ENCODE measurements around the gene RBPJL.
"Not testable (repeated sequence)": the region's sequence is repeated elsewhere in the genome, so short reads cannot be mapped to it uniquely, and the experiment has no call there.

RBPJL gene

DNA sequence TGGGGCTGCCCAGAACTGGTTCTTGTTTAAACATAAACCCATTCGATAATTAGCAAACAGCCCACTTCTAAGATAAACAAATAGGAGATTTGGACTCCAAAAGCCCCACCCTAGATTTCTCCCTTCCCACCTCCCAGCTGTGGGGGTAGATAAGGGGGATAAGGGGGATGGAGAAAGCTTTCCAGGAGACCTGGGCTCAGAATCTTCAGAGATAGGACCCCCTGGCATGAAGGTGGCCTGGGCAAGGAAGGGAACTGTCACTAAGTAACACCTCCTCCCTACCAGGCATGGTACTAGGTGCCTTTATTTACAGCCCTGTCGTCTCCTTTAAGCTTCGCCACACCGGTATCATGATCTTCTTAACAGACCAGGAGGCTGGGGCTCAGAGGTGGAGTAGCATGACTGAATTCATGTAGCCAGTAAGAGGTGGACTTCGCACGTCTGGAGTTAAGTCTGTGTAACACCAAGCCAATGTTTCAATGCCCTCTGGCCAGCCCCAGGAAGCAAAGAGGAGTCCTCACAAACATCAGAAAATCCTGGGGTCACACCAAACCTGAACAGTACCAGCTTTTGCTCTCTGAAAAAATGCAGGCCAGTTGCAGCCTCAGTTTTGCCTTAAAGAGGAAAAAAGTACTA is 37.0 kb downstream of the RBPJL start:
- DNase-seq = no peak

DNA sequence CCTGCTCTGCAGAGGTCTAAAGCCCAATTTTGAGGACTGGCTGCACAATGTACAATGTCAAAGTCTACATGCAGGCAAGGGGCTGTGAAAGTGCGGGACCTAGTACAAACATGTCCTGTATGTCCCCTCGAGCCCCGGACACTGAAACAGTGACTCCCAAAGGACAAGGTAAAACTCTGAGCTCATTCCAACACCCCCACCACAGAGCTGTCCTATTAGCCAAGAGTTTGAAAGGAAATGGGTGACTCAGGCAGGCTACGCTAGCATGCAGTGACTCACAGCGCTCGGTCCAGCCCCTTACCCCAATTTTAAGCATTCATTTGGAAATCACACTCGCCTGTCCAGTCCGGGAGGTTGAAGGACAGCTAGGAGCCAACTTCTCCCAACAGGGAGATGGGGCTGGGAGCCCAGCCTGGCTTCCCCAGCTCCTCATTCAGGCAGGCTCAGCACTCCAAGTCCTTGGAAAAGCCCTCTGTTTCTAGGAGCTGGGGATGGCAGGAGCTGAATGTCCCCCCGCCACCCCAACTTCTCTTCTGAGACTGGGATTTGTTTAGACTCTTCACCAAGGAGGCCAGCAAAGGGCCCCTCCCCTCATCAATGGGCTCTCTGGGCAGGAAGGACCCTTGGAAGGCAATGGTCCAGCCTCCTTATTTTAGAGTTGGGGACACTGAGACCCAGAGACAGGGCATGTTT is 37.7 kb downstream of the RBPJL start:
- no peak for DNase-seq

DNA sequence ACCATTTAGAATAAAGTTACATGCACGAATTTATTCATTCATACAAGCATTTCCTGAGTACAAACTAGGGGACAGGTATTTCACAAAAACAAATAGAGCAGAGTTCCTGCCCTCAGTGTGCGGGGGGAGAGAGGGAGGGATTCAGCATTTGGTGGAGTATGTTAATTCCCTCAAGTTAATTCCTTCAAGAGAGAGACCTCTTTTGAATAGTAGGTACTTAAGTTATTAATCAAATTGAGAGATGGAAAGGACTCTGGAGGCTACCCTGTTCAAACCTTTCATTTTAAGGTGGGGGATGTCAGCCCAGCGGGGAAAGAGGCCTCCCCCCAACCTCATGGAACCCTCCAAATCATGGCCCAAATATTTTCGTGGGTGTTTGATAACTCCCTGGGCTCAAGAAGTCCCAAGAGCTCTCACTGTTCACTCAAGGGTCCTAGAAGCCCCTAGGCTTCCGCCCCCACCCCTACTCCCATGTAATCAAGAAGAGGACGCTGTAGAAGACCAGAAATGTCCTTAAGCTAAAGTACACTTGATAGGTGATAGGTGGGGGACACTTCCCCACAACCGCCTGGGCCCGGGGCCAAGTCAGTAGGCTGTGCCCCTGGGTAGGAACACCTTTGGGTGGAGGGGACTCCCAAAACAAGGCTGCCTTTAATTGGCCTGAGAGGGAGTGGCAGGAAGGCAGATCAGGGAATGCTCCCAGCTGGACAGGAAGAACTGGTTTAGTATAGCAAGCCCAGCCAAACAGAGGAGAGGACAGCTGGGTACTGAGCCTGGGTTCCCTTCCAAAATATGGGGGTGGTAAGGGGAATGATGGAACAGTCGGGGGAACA is 38.7 kb downstream of the RBPJL start:
- no peak for DNase-seq

DNA sequence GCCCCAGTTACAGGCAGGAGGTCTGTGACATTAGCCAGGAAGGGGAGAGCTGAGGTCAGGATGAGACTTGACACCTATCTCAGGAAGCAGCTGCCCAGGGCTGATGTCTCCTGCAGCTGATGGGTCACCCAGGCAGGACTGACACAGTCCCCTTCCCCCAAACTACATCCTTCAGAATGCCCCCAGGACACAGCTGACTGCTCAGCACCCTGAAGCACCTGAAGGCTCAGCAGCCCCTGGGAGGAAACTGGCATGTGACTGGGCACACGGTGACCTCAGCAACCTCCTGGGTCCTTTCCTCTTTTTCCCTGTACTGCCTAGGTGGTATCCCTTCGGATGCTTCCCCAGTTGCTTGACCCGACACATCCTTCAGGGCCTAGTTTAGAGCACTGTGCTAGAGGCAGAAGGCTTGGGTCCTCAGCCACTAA is 39.7 kb downstream of the RBPJL start:
- no peak for DNase-seq

GRCh38 chr20:45346851-45347250 is 40.2 kb downstream of the RBPJL start:
- no peak for DNase-seq

DNA sequence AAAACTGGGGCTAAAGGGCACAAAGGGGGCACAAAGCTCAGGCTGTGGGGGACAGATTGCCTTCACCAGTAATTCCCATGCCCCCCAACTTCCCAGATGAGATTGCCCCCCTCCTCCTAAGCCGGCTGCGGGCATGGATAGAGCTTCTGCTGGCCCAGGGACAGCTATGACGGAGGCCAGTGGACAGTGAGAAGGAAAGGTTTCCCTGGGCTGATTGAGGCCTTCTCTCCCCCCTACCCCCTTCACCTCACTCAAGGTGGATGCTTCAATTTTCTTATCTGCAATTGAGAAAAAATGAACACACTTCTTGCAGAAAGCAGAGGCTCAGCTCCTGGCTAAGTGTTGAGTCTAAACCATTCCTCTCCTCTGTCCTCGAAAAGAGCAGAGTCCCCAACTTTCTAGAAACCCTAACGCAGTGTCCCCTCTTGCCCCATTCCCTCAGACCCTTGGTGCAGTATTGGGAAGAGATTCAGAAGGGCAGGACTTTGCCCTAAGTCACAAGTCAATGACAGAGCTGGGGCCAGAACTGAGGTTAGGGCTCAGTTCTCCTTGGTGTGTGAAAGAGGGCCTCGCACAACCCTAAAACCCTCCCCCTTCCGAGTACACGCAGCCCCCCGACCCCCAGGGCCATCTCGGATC is 40.8 kb downstream of the RBPJL start:
- DNase-seq = no peak

- peak; percentile 43 for DNase-seq
Measured at GRCh38 chr20:45347936-45348778, 41.5 kb downstream of the RBPJL start, which contains the start of gene SDC4. TSS of gene SDC4 (minus strand) at chr20:45348424. CDS start at chr20:45348384, 40 bp downstream.

DNA sequence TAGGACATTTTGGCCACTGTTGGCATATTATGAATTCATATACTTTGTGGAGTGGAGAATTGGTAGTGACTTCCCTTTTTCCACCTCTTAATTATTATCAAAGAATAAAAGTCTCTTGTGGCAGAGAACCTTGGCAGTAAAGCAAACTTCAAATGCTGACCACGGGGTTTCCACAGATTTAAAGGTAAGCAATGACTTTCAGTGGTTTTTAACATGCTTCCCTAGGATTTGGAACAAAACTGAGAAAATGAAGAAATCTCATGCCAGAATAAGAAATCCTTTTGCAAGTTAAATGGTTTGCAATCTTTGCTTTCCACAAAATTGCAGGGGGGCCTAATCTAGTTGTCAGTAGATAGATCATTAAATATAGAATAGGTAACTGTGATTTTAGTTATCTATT is 43.6 kb downstream of the RBPJL start:
- DNase-seq = no peak

GRCh38 chr20:45350795-45351194 is 44.2 kb downstream of the RBPJL start:
- DNase-seq = not testable (repeated sequence)

DNA sequence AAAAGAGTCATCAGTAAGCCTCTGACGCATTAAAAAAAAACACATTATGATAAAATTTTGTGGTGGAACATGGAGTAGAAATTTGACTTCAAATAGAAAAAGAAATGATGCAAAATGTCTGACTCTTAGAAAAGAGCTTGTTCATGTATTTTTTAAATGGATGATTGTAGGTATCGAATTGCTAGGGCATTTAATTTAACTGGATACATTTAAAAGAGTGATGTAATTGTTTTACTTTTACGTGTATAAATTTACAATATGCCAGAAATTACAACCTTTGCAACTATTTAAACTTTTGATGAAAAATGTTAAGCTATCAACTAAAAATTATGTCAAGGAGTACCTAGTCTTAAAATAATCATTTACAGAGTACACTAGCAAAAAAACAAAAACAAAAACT is 46.1 kb downstream of the RBPJL start:
- DNase-seq = no peak

- no peak for DNase-seq
Measured at GRCh38 chr20:45353746-45354145, 47.1 kb downstream of the RBPJL start.

GRCh38 chr20:45354423-45355208 is 48.0 kb downstream of the RBPJL start:
- DNase-seq = no peak

DNA sequence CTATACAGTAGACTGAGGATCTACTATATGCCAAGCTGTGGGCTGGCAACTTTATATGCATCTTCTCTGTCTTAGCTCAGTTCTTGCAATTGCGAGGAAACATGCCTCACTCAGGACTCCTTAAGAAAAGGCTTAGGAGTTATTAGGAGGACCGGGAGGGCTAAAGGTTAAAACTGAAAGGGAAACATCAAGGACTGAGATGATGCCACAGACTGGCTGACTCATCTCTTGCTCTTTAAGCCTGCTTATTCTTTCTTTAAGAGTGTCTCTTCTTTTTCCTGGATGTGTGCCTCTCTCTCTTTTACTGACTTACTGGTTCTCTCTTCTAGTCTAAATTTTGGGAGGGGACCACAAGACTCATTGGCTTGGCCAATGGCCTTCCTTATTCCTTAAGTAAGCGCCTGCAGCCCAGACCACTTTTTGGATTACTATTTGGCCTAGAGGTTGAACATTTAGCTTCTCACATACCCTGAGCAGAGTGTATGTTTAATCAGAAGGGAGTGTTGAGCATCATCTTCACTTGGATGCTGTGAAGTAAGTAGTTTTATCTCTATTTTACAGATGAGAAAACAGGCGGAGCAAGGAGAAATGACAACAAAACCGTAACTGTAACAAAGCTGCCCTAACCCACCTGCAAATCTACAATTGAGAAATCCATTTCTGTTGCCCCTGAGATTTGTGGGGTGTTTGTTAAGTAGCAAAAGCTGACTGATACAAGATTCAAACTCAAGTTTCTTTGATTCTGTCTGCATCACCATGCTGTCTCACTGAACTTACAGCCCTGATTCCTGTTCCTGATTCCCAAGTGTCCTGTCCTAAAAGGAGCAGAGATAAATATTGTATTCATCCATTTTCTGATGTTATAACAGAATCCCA is 48.8 kb downstream of the RBPJL start:
- no peak for DNase-seq

GRCh38 chr20:45358282-45359068 is 51.8 kb downstream of the RBPJL start:
- DNase-seq = no peak

DNA sequence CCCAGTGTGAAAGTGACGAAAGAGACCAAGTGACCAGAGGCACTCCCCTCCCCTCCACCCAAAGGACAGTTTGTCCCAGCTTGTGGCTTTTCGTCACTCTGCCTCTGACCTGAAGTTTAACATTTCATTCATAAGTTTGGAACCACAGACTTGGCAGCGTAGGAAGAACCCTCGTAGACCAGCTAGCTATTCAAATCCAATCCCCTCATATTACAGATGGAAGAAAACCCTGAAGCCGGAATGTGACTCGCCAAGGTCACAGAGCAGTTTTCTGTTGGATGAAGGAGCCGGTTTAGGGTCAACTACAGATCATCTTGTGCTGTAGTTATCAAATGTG is 52.4 kb downstream of the RBPJL start:
- no peak for DNase-seq

DNA sequence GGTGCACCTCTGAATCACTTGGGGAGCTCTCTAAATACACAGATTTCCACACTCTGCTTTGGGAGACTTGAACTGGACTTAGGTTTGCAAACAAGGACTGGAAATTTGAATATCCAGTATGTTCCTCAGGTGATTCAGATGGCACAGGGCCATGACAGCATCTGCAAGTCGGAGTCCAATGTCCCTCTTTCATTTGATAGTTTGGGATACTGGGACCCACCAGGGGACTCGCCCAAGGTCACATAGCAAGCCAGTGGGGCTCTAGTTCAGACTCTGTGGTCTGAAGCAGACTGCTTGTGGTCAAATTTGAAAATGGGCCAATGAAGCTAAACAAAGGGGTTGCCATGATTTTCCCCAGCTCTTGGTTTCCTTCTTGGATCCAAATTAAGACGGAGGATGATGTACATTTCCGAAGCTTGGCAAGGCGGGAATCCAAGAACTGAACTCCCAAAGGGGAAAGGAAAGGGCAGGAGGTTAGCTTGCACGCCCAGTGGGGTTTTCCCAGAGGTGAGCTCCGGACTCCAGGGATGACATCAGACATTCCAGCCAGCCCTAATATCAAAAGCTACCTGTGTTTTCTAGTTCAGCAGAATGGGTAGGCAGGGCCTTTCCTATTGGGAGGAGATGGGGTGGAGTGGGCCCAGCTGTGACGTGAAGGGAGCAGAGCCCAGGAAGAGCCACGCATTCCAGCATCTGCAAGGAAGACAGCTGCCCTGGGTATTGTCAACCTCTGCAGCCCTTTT is 52.9 kb downstream of the RBPJL start:
- no peak for DNase-seq

DNA sequence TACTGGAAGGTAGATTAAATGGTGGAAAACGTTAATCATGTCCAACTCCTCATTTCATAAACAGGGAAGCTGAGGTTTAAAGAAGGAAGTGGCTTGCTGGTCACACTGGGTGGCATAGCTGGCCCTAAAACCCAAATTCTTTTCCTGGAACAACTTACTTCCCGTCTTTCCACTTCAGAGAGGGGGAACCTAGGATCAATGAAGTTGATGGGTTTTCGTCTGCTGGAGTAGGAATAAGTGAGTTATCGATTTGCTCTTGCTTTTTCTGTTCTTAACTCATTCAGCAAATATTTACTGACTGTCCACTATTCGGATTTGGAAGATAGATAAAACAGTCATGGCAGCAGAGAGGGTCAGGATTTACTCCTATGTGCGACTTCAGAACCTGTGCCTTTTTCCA is 55.2 kb downstream of the RBPJL start:
- no peak for DNase-seq

DNA sequence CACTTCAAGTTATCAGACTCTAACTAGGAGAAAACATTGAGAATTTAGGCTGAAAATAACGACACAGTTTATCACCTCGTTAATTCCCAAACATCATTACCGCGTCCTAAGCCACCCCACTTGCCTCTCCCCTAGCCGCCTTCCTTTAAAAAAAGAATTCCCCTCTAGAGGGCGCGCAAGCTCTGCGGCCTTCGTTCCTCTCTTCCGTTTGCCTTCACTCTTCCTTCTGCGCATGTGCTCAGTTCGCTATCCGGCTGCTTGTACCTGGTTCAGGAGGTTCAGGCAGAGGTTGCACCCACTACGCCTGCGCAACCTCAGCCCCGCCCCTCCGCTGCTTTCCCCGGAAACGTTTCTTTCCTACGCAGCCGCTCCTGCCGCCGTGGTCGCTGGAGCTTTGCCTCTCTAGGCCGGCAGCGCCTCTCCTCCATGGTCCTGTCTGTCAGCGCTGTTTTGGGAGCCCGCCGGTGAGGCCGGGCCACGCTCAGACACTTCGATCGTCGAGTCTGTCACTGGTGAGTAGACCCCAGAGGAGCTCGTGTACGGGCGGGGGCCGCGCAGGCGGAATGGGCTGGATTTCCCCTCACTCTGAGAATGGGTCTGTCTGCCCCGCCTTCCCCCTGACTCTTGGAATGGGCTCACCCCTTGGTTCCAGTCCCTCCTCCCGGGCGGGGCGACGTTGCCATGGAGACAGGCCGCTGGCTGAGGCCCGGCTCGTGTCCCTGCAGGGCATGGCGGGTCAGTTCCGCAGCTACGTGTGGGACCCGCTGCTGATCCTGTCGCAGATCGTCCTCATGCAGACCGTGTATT is 56.4 kb downstream of the RBPJL start, which contains the start of gene SYS1:
TSS of gene SYS1 (plus strand) at position 353 of the 807 bp plus-strand sequence. CDS start at position 729, 376 bp downstream.
- peak; percentile 98 for DNase-seq

Data from central memory CD4-positive, alpha-beta T cell (primary cell).